HPDE6-E6E7 (cell line): ENCODE measurements around the gene CAV3.

Experiments
- DNase-seq: peaks from one replicate; pipeline ENCODE4 v3.0.0; 2011; ENCODE audit warnings: missing footprints; ENCODE audit errors: extremely low spot score

CAV3 gene

GRCh38 chr3:8734908-8735307 lies 1.3 kb downstream of the CAV3 start:
- DNase-seq: no peak

- DNase-seq: no peak
These were observed 2.8 kb downstream of the CAV3 start for GRCh38 chr3:8736436-8736835.

- DNase-seq: no peak
These were observed 3.7 kb downstream of the CAV3 start for GRCh38 chr3:8737301-8737700.

GRCh38 chr3:8737823-8738222 lies 4.2 kb downstream of the CAV3 start:
- no peak for DNase-seq

GRCh38 chr3:8738639-8739038 lies 5.0 kb downstream of the CAV3 start:
- DNase-seq: no peak

GRCh38 chr3:8739757-8740504 lies 6.3 kb downstream of the CAV3 start:
- DNase-seq: peak; percentile 88

GRCh38 chr3:8741581-8742261 lies 8.1 kb downstream of the CAV3 start:
- DNase-seq: peak; percentile 20

- no peak for DNase-seq
These were observed 9.5 kb downstream of the CAV3 start for GRCh38 chr3:8743021-8743601.

GRCh38 chr3:8743911-8744310 lies 10.3 kb downstream of the CAV3 start:
- no peak for DNase-seq

GRCh38 chr3:8745619-8746370 lies 12.2 kb downstream of the CAV3 start:
- DNase-seq: no peak

GRCh38 chr3:8746780-8747345 lies 13.3 kb downstream of the CAV3 start:
- no peak for DNase-seq

- DNase-seq: no peak
These were observed 15.7 kb downstream of the CAV3 start for GRCh38 chr3:8749316-8749715.

GRCh38 chr3:8752832-8753231 lies 19.2 kb downstream of the CAV3 start:
- DNase-seq: no peak

GRCh38 chr3:8755097-8755496 lies 21.5 kb downstream of the CAV3 start:
- no peak for DNase-seq

GRCh38 chr3:8755564-8756237 lies 22.1 kb downstream of the CAV3 start:
- no peak for DNase-seq

GRCh38 chr3:8756671-8757070 lies 23.1 kb downstream of the CAV3 start:
- DNase-seq: no peak

- peak; percentile 62 for DNase-seq
These were observed 24.2 kb downstream of the CAV3 start for GRCh38 chr3:8757551-8758518.

- DNase-seq: no peak
These were observed 25.6 kb downstream of the CAV3 start for GRCh38 chr3:8759038-8759707.

- DNase-seq: no peak
These were observed 26.5 kb downstream of the CAV3 start for GRCh38 chr3:8760091-8760490.

- DNase-seq: no peak
These were observed 26.9 kb downstream of the CAV3 start for GRCh38 chr3:8760506-8760905.
